HEK293 (cell line): ENCODE results near the gene OPRM1.

Source experiments
- CTCF ChIA-PET: fragments of 350-600 bp; formaldehyde crosslinking; extraction: SDS; loops from one replicate; lab custom pipeline; 2021; ENCODE audit warnings: antibody characterized with exemption; lab: Yijun Ruan, JAX
- POLR2A ChIA-PET: fragments of 300-600 bp; formaldehyde crosslinking; extraction: SDS; loops from one replicate; lab custom pipeline; 2020; ENCODE audit warnings: antibody characterized with exemption, inconsistent platforms; lab: Yijun Ruan, JAX
- H3K27ac ChIP-seq: fragments of 200-500 bp; sonication (Bioruptor generic); 2 replicates; pipeline ENCODE4 v1.5.1; 2014; ENCODE audit warnings: low read depth, low read length, control low read depth, inconsistent platforms; ENCODE audit errors: extremely low read depth
- H3K36me3 ChIP-seq, 2 experiments: fragments of 200-500 bp in 1 of 2; sonication (Bioruptor generic) in 1 of 2; 1 replicate in 1 of 2; 2 replicates in 1 of 2; pipeline ENCODE4 v1.5.1; 2014 to 2017; ENCODE audit warnings: inconsistent platforms in 2 of 2, low read length in 2 of 2; ENCODE audit not compliant: control insufficient read depth in 2 of 2, insufficient read depth in 1 of 2
- H3K4me1 ChIP-seq: fragments of 200-500 bp; sonication (Bioruptor generic); 2 replicates; pipeline ENCODE4 v1.5.1; 2014; ENCODE audit warnings: mild to moderate bottlenecking, low read length, inconsistent platforms; ENCODE audit not compliant: control insufficient read depth, insufficient read depth
- H3K4me3 ChIP-seq: 2 replicates; pipeline ENCODE4 v1.5.1; 2011; ENCODE audit warnings: low read depth, mild to moderate bottlenecking, control low read depth, low read length, moderate library complexity
- H3K9me3 ChIP-seq: fragments of 200-500 bp; sonication (Bioruptor generic); 2 replicates; pipeline ENCODE4 v1.5.1; 2014; ENCODE audit warnings: low read depth, low read length, inconsistent platforms; ENCODE audit not compliant: control insufficient read depth, insufficient read depth
- FEZF1 ChIP-seq: fragments of 450-650 bp; formaldehyde crosslinking; IDR thresholded peaks from 2 replicates; pipeline ENCODE4 v1.5.1; 2016; ENCODE audit warnings: missing biosample characterization, missing genetic modification characterization
- WT1 ChIP-seq: fragments of 450-650 bp; formaldehyde crosslinking; IDR thresholded peaks from 2 replicates; pipeline ENCODE4 v1.5.1; 2016; ENCODE audit warnings: missing biosample characterization, missing genetic modification characterization
- ZFHX2 ChIP-seq: fragments of 450-650 bp; formaldehyde crosslinking; conservative IDR thresholded peaks from 2 replicates; pipeline ENCODE4 v1.5.1; 2016; ENCODE audit warnings: missing biosample characterization, missing genetic modification characterization
- ZNF112 ChIP-seq: fragments of 450-650 bp; formaldehyde crosslinking; IDR thresholded peaks from 2 replicates; pipeline ENCODE4 v1.5.0; 2017; ENCODE audit warnings: missing biosample characterization, missing genetic modification characterization
- ZNF24 ChIP-seq: fragments of 450-650 bp; formaldehyde crosslinking; IDR thresholded peaks from 2 replicates; pipeline ENCODE4 v1.5.1; 2016; ENCODE audit warnings: missing biosample characterization, missing genetic modification characterization
- ZNF335 ChIP-seq: fragments of 450-650 bp; formaldehyde crosslinking; conservative IDR thresholded peaks from 2 replicates; pipeline ENCODE4 v1.5.1; 2016; ENCODE audit warnings: missing biosample characterization, missing genetic modification characterization
- ZNF350 ChIP-seq: fragments of 450-650 bp; formaldehyde crosslinking; IDR thresholded peaks from 2 replicates; pipeline ENCODE4 v1.5.0; 2017; ENCODE audit warnings: missing biosample characterization, mild to moderate bottlenecking, missing genetic modification characterization
- ZNF585B ChIP-seq: fragments of 450-650 bp; formaldehyde crosslinking; IDR thresholded peaks from 2 replicates; pipeline ENCODE4 v1.5.1; 2016; ENCODE audit warnings: missing biosample characterization, missing genetic modification characterization
- ZNF600 ChIP-seq: fragments of 450-650 bp; formaldehyde crosslinking; IDR thresholded peaks from 2 replicates; pipeline ENCODE4 v1.5.1; 2016; ENCODE audit warnings: missing biosample characterization, missing genetic modification characterization
- ZNF670 ChIP-seq: fragments of 450-650 bp; formaldehyde crosslinking; IDR thresholded peaks from 2 replicates; pipeline ENCODE4 v1.5.1; 2016; ENCODE audit warnings: missing biosample characterization, missing genetic modification characterization, low read depth
- ZNF747 ChIP-seq: fragments of 450-650 bp; formaldehyde crosslinking; IDR thresholded peaks from 2 replicates; pipeline ENCODE4 v1.5.1; 2016; ENCODE audit warnings: missing biosample characterization, missing genetic modification characterization
- TF ChIP-seq, protein P1 (sequence below): fragments of 450-650 bp; formaldehyde crosslinking; IDR thresholded peaks from 2 replicates; pipeline ENCODE4 v1.5.1; 2017; ENCODE audit warnings: missing biosample characterization, missing genetic modification characterization
- TF ChIP-seq, protein P2 (sequence below): fragments of 450-650 bp; formaldehyde crosslinking; IDR thresholded peaks from 2 replicates; pipeline ENCODE4 v1.5.1; 2016; ENCODE audit warnings: missing biosample characterization, missing genetic modification characterization, borderline replicate concordance
- TF ChIP-seq, protein P3 (sequence below): fragments of 450-650 bp; formaldehyde crosslinking; conservative IDR thresholded peaks from 2 replicates; pipeline ENCODE4 v1.5.1; 2016; ENCODE audit warnings: low read depth, missing biosample characterization, missing genetic modification characterization

The OPRM1 gene

DNA sequence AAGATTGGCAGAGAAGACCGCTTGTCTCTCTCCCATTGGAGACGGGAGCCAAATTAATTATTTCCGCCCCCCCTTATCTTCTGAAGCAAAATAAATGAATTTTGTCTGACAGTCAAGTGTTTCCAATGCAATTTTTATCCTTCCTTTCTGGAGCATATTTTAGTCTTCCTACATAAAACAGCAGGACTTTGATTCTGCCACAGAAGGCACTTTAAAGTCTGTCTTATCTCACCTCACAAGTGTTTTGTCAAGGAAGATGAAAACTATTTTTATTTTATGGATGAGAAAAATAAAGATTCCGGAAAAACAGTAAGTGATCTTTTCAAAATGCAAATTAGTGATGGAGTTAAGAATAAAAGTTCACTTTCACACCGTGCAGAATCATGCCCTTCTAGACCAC, 140.4 kb downstream of the OPRM1 start:
- CTCF ChIA-PET: interaction anchor here (0.6 to 1.0 kb wide), 4 partner anchors 36 to 296 kb away, joined by 3 read pairs; no protein-coding TSS in a partner anchor
- no peak for TF ChIP-seq ZNF670
- peak; percentile 73 for TF ChIP-seq ZNF335 (tag by site-specific recombination)
- peak; percentile 64 for TF ChIP-seq FEZF1 (tag by site-specific recombination)
- TF ChIP-seq ZNF112: no peak
- TF ChIP-seq ZNF600: no peak
- TF ChIP-seq, protein P1, sequence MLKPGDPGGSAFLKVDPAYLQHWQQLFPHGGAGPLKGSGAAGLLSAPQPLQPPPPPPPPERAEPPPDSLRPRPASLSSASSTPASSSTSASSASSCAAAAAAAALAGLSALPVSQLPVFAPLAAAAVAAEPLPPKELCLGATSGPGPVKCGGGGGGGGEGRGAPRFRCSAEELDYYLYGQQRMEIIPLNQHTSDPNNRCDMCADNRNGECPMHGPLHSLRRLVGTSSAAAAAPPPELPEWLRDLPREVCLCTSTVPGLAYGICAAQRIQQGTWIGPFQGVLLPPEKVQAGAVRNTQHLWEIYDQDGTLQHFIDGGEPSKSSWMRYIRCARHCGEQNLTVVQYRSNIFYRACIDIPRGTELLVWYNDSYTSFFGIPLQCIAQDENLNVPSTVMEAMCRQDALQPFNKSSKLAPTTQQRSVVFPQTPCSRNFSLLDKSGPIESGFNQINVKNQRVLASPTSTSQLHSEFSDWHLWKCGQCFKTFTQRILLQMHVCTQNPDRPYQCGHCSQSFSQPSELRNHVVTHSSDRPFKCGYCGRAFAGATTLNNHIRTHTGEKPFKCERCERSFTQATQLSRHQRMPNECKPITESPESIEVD (tag by site-specific recombination): peak; percentile 87
- TF ChIP-seq ZNF350: no peak
- TF ChIP-seq ZNF585B (tag by site-specific recombination): no peak
- TF ChIP-seq WT1 (tag by site-specific recombination): no peak
- no peaks in the 10 kb centered on the region for H3K9me3 ChIP-seq
- H3K4me3 ChIP-seq: no peak overlapping the region
- no peaks in the 10 kb centered on the region for H3K4me1 ChIP-seq
- no peaks in the 10 kb centered on the region for H3K36me3 ChIP-seq
- H3K27ac ChIP-seq: no peak overlapping the region
- POLR2A ChIA-PET: no interaction called here

DNA sequence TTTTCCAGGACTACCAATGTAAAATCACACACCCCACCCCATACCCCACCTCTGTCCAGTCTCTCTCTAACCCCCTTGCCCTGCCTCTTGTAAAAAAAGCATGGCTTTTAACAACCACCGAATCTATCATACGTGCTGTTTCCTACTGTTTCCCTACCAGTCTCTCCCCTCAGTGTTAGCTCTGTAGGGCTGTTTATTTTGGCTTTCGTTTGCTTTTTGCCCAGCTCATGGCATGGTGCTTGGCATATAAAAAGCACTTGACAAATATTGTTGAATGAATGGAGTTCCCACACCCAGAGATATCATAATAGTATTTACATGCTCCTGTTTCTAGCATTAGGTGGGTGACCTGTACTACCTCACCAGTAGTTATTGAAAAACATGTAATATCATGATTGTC, 148.2 kb downstream of the OPRM1 start:
- TF ChIP-seq FEZF1 (tag by site-specific recombination) (no peak), ZNF24 (tag by site-specific recombination) (no peak), ZNF350 (no peak), ZNF747 (tag by site-specific recombination) (no peak), ZFHX2 (no peak)
- TF ChIP-seq, protein P2, sequence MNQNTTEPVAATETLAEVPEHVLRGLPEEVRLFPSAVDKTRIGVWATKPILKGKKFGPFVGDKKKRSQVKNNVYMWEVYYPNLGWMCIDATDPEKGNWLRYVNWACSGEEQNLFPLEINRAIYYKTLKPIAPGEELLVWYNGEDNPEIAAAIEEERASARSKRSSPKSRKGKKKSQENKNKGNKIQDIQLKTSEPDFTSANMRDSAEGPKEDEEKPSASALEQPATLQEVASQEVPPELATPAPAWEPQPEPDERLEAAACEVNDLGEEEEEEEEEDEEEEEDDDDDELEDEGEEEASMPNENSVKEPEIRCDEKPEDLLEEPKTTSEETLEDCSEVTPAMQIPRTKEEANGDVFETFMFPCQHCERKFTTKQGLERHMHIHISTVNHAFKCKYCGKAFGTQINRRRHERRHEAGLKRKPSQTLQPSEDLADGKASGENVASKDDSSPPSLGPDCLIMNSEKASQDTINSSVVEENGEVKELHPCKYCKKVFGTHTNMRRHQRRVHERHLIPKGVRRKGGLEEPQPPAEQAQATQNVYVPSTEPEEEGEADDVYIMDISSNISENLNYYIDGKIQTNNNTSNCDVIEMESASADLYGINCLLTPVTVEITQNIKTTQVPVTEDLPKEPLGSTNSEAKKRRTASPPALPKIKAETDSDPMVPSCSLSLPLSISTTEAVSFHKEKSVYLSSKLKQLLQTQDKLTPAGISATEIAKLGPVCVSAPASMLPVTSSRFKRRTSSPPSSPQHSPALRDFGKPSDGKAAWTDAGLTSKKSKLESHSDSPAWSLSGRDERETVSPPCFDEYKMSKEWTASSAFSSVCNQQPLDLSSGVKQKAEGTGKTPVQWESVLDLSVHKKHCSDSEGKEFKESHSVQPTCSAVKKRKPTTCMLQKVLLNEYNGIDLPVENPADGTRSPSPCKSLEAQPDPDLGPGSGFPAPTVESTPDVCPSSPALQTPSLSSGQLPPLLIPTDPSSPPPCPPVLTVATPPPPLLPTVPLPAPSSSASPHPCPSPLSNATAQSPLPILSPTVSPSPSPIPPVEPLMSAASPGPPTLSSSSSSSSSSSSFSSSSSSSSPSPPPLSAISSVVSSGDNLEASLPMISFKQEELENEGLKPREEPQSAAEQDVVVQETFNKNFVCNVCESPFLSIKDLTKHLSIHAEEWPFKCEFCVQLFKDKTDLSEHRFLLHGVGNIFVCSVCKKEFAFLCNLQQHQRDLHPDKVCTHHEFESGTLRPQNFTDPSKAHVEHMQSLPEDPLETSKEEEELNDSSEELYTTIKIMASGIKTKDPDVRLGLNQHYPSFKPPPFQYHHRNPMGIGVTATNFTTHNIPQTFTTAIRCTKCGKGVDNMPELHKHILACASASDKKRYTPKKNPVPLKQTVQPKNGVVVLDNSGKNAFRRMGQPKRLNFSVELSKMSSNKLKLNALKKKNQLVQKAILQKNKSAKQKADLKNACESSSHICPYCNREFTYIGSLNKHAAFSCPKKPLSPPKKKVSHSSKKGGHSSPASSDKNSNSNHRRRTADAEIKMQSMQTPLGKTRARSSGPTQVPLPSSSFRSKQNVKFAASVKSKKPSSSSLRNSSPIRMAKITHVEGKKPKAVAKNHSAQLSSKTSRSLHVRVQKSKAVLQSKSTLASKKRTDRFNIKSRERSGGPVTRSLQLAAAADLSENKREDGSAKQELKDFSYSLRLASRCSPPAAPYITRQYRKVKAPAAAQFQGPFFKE (tag by site-specific recombination): no peak
- TF ChIP-seq, protein P3, sequence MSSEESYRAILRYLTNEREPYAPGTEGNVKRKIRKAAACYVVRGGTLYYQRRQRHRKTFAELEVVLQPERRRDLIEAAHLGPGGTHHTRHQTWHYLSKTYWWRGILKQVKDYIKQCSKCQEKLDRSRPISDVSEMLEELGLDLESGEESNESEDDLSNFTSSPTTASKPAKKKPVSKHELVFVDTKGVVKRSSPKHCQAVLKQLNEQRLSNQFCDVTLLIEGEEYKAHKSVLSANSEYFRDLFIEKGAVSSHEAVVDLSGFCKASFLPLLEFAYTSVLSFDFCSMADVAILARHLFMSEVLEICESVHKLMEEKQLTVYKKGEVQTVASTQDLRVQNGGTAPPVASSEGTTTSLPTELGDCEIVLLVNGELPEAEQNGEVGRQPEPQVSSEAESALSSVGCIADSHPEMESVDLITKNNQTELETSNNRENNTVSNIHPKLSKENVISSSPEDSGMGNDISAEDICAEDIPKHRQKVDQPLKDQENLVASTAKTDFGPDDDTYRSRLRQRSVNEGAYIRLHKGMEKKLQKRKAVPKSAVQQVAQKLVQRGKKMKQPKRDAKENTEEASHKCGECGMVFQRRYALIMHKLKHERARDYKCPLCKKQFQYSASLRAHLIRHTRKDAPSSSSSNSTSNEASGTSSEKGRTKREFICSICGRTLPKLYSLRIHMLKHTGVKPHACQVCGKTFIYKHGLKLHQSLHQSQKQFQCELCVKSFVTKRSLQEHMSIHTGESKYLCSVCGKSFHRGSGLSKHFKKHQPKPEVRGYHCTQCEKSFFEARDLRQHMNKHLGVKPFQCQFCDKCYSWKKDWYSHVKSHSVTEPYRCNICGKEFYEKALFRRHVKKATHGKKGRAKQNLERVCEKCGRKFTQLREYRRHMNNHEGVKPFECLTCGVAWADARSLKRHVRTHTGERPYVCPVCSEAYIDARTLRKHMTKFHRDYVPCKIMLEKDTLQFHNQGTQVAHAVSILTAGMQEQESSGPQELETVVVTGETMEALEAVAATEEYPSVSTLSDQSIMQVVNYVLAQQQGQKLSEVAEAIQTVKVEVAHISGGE (tag by site-specific recombination): no peak
- TF ChIP-seq, all 188 proteins: peak for 0
- Histone ChIP-seq H3K4me1 (no peaks in the 10 kb centered on the region), H3K4me3 (no peak overlapping the region), H3K9me3 (no peaks in the 10 kb centered on the region), H3K27ac (no peak overlapping the region), H3K36me3 (no peaks in the 10 kb centered on the region)
- POLR2A ChIA-PET: no interaction called here
- CTCF ChIA-PET: no interaction called here
